ENCODE measurements around the gene SPARCL1. TPM values are rescaled to one million over a fixed set of nuclear protein-coding genes. Genes with fewer than 3 reads are reported as not detected.

SPARCL1 gene
- total RNA-seq, 1 experiment from 2014 or later: not detected

DNA sequence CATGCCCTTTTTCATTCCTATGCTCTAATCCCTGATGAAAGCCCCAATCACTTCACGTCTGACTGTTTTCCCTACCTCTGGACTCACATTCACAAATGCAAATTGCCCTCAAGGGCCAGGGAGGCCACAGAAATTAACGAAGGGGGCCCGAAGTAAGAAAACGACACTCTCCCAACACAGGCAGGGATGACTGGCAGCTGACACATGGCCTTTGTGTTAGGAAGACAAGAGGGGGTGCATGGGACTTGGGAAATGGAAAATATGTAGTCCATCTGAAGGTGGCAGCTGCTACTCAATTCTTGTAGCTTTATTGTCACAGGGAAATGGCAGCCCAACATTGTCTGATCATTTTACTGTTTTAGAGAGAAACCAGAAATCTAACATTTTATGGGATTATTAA is 12.3 kb upstream of the SPARCL1 start:
- DNase-seq (ENCODE audit: low read depth): no peak

DNA sequence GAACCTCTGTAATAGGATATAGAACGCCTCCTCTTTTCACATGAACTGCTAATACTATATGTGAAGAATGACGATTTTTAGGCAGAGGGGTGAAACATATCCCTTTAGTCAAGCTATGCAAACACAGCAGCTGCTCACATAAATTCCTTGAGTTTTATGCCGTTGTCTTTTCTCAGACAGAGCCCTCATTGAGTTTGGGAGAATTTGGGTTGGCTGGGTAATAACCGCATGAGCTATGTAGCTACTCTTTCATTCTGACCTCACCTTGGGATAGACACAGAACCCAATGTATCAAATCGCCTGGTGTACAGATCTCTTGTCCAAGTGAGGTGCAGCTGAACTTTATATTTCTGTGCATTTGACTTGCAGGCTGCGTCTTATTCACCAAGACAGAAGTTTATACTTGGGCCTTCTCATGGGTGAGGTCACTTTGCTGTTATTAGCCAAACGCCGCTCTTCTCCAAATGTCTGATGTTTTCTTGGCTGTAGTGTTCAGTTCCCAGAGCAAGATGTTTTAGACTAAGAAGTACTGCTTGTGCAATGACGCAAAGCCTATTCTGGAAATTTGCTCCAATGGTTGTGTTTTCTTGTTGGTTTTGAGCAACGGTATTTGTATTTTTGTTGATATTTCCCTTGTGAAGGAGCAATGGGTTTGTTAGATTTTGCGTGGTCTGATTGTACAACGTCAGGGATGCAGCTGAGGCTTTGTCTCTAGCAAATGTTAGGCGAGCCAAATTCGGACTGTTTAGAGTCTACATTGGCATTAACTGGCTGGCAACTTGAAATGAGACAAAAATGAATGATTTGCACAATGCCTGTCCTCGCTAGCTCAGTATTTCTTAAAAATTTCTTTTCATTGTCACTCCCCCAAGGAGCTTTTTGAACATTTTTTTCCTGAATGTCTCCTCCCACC is 11.2 kb upstream of the SPARCL1 start:
- DNase-seq (ENCODE audit: low read depth): no peak

DNA sequence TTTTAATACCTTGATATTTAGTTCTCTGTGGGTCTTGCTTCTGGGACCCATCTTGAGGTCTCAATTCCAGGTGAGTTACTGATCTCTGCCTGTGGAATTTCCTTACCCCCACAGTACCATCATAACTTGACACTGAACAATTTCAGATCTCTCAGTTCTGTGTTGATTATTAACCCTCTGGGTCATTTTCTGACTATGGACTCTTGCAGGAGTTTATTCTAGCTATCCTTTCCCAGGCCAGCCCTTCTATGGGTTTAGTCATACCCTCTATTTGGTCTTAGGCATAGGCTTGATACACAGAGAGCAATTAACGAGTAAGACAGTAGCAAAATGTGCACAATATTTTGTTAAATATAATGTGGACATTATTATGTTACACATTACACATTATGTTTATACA is 3.7 kb upstream of the SPARCL1 start:
- no peak for DNase-seq (ENCODE audit: low read depth)

DNA sequence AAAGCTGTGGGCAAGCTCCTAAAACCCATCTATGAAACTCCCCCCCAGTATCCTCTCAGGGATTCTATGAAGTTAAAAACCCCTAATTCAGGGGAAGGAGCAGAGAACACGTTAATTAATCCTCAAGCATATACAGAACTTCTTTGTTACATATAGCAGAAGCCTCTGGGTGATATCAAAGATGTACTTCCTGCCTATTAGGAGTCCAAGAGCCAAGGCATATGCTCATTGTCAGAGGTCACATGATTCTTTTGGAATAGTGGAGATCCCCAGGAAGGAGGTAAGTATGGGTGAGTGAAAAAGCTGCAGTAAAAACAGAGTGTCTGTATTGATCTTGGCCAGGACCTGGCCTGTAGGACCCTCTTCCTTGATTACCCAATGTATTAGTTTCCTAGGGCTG is 2.9 kb upstream of the SPARCL1 start:
- no peak for DNase-seq (ENCODE audit: low read depth)

DNA sequence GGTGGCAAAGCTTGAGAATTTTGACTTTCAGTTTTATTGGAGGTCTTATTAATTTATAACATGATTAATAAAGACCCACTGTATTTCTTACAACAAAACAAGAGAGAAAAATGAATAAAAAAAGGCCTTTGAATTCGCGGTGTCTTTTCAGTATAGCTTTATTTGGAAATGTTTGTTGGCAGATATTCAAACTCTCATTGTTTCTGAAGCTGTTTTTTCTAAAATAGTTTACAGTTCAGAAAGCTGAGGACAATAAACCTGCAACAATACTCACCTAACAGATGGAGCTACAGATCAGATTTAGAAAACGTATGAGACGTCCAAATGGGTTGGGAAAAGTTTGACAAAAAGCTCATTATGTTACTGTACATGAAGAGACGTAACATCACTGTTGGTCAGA is 2.4 kb upstream of the SPARCL1 start:
- no peak for DNase-seq (ENCODE audit: low read depth)

DNA sequence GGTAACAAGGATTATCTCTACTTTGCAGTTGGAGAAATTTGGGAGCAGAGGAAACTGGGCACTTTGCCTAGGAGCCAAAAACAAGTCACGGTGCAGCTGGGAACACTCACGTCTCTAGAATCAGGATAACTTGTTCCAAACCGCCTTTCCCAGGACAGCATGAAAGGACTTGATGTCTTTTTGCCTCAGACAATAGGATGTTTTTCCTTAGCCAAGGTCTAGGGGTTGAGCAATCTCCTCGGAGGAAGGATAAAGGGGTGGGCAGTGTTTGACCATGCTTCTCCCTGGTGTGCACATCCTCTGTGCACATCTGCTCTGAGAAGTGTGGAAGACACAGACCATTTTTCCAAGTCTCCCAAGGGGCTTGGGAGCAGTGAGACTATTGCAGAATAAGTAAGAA is 1.7 kb upstream of the SPARCL1 start:
- no peak for DNase-seq (ENCODE audit: low read depth)

DNA sequence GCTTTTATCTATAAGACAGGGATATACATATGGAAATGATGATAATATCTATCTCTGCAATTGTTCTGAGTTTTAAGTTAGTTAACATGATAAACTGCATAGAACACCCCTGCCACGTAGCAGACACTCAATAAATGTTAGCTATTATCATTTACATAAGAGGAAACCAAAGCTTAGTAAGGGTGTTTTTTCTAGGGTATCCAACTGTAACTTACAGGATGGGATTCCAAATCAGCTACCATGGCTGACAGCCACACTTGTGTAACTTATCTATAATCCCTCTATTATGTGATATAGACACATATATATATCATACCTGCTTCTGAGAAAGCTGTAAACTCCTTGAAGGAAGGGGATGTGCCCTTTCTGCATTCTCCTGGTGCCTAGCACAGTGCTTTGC is 1.1 kb upstream of the SPARCL1 start:
- DNase-seq (ENCODE audit: low read depth): no peak

DNA sequence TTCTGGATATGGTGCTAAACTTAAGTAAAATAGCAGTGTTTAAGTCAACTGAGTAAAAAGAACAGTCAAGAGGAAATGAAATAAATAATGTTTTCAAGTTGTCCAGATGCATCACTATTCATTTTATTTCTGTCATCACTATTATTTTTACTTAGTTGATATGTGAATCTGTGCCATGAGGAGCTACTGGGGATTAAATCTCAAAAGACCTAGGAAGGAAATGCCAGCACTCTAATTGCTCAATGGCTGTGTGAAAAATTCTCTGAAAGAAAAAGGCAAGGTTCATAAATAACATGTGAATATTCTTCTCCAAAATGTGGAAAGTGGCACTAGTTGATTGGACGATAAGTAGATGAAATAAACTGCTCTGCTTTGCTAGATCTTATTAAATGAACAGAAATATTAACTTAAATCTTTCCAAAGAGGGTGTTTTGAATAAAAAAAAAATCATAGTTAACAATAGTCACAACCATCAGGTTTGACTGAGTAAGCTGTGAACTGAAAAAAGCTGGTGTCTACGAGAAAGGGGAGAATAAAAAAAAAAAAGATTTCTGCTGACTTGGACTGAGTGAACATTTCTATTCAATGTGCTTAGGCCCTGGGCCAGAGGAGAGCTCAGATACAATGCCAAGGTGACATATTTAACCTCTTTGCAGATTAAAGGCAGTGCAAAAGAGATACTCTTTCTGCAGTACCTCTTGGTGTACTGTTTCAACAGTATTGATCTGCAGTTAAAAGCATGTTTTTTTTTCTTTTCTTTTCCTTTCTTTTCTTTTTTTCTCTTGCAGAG is 1.6 kb downstream of the SPARCL1 start:
- no peak for DNase-seq (ENCODE audit: low read depth)

DNA sequence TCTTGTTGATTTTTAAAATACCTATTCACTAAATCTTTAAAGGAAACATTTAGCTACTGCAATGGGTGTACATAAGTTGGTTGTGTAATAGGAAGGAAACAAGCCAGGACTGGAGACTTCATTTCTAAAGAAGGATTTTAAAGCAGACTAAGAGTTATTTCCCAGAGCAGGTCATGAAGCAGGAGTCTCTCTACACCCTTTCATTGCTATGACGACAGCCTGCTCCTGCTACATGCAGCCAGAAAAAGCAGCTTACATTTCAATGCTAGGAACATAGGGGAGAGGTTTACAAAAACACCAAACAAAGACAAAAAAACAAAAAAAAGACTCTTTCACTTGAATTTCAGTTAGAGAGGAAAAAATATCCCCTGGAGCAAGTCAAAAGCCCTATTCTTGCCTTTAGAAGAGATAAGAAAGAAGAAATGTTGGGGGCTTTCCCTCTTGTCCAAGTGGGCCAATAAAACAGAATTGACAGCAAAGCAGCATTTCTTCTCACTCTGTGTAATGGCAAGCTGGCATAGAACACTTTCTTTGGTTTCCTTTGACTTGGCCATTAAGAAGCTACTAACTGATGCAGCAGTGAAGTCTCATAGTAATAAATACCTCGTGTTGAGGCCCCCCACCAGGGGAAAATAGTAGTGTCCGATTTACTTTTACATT is 3.4 kb downstream of the SPARCL1 start:
- no peak for DNase-seq (ENCODE audit: low read depth)

DNA sequence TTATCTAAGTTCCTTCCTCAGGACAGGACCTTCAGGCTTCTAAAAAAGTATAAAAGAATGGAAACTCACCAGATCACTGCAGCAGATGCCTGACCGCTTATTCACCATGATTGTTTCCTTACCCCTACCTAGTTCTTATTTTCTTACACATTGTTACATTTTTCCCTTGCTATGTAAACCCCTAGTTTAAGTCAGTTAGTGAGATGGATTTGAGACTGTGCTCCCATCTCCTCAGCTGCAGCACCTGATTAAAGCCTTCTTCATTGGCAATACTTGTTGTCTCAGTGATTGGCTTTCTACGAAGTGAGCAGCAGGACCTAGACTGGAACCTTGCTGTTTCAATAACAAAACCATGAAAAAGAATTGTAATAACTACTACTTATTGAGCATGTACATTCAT is 4.7 kb downstream of the SPARCL1 start:
- no peak for DNase-seq (ENCODE audit: low read depth)

DNA sequence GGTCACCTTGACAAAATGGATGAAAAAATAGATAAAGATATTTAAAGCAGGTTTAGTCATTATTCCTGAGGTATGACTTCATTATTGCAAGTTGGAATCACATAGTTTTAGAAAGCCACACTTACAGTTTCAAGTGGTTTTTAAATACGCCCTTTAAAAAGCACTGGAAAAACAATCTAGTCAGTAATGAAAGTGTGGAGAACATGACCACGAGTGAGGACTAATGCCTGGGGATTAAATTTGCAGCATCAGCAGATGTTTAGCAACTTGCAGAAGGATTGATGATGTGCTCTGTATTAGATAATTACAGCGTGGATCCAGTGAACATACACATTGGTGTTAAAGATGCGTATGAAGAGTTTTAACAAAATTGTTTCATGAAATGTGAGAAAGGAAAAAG is 5.9 kb downstream of the SPARCL1 start:
- no peak for DNase-seq (ENCODE audit: low read depth)

DNA sequence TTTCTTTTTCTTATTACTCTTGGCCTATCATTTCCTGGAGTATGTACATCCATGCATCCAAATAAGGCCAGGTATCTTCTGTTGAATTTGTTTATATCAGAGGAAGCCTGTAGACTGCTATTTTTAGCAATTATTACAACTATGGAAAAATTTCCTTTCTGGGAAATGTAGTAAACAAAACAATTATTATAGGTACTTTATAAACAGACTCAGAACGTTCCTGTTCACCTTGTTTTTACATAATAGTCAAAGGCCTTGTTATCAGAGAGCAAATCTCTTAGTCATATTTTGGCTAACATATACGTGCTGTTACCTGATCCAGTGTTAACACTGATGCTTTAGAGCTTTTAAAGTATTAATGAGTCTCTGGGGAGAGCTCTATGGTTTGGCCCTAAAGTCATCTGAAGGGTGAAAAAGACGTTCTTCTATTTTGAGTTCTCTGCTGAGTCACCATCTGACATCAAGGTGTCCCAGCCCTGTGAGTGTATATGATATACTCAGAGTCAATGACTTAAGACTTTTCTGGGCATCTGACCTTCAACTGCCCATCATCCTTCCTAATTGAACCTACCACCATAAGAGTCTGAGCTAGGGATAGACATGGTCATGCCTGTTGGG is 7.3 kb downstream of the SPARCL1 start:
- peak; percentile 60 for DNase-seq (ENCODE audit: low read depth)

DNA sequence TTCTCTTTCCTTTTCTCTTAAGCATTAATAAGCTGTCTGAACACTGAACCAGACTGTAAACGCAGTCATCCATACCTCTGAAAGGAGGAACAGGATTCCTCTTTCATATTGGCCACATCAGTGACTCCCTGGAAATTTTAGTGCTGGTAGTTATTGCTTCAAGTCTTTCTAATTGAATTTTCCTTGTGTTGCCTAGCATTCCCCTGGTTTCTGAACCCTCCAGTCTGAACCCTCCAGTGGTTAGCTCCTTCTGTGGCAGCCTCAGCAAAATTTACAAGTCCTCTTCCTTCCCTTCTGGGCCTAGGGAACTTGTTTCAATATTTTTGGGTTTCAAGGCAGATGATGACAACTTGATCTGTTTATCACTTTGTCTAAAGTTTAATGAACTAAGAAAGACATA is 7.9 kb downstream of the SPARCL1 start:
- DNase-seq (ENCODE audit: low read depth): no peak

DNA sequence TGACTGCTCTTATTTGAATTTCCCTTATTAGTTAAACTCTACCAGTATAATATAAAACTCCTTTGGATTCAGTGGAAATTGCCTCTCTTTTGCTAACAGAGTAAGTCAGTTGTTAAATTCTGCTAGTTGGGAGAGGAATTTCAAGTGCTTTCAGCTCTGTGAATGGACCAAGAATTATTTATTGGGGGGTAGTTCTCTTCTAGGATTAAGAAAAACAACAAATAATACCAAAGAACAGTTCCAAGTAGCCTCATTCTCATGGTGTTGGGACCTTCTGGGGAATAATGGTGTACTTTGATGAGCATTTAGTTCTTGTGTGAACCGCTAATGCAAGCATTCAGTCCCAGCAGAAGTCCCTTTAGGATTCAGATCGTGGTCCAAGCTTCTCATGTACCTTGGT is 11.6 kb downstream of the SPARCL1 start:
- DNase-seq (ENCODE audit: low read depth): no peak

DNA sequence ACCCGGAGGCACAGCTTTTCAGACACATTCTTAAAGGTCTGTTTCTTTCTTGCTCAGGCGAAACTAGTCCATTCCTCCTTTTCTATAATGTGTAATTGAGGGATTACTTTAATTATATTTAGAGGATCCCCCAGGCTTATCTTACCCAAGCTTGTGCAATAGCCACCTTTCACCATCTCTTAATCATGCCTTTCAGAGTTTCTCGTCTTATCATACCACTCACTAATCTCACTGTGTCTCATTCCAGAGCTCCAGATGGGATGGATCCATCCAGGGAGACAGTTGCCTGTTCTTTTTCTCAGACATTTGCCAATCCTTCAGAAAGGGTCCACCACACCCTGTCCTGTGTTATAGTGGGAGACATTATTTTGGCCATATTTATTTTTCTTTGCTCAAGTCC is 12.5 kb downstream of the SPARCL1 start:
- DNase-seq (ENCODE audit: low read depth): no peak

DNA sequence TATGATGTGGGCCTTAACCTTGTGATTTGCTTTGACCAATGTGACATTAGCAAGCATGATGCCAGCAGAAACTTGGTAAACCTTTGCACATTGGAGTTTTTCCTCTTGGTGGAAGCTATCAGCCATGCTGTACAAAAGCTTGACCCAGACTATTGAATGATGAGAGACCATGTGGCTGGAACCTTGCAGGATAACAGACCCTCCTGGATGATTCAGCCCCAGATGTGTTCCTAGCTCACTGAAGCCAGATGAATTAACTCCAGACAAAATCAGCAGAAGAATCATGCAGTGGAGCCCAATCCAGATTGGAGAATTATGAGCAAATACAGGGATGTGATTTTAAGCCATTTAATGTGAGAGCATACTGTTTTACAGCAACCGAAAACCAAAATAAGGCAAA is 16.8 kb downstream of the SPARCL1 start:
- no peak for DNase-seq (ENCODE audit: low read depth)

DNA sequence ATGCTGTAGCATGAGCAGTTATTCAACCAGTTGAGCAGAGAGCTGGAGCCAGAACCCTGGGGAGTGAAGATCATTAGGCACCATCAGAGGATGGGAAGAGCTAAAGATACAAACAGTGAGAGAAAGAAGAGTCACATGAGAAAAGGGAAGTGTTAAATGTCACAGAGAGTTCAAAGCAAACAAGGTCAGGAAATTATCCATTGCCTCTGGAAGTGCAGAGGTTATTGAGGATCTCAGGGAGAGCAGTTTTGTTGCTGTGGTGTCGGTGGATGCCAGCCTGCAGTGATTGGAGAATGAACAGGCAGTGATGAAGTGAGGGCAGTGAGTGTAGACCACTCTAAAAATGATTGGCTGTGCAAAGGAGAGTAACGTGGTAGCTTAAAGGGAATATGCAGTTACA is 17.7 kb downstream of the SPARCL1 start:
- DNase-seq (ENCODE audit: low read depth): no peak

DNA sequence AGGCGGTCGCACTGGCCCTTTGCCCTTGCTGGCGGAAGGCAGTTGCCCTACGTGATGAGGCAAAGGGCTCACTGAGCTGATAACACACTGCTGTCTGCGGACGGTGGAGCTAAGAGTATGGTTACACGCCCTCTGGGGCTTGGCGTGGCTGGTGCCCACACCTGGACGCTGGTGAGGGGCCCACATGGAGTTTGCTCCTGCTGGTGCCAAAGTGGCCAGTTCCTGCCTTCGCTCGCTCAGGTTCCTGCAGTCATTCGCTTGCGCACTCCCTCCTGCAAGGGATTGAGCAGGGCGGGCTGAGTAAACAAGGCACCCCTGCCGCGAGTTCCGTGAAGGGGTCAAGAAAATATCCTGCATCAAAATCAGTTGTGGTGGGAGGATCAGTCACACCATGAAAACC is 18.4 kb downstream of the SPARCL1 start:
- no peak for DNase-seq (ENCODE audit: low read depth)

DNA sequence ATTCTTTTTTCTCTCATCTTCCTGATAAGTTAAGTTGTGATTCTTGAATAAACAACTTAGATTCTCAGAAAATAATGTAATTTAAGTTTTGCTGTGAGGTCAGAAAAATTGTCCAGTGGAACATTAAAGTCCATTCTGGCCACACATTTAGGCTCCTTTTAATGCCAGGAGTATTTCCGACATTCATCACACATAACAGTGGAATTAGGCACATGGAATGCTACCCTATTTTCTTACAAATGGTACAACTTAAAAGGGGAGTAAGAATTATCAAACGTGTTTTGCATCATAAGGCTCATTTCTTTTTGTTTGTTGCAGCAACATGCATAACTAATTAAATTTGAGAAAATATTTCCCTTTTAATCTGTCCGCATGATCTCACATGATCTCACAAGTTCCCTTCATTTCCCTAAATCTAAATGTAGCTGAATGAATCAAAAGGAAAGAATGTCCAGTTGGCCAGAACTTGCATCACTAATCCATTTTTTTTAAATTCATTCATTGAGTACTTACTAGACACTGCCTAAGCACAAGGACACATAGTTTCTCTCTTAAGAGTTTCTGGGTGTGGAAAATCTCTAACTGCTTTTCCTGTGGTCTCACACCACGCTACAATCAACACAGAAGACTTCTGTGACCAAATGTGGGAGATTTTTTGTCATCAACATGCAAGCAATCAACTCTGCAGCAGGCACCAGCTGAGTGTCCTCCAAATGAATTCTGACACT is 22.0 kb downstream of the SPARCL1 start:
- peak; percentile 45 for DNase-seq (ENCODE audit: low read depth)

DNA sequence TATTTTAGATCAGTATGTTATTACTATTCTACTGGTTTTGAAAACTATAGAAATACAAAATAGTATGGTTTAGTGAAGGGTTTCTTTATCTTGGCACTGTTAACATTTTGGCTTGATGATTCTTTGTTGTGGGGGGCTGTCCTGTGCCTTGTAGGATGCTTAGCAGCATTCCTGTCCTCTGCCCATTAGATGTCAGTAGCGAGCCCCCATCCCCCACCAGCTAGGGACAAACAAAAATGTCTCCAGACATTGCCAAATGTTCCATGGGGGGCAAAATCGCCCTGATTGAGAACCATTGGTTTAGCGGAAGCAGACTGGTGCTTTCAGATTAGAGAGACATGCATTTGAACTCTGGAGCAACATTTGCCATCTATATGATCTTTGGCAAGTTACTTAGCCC is 23.3 kb downstream of the SPARCL1 start:
- no peak for DNase-seq (ENCODE audit: low read depth)

Measured in HT1080 (cell line).